Neural cell (in vitro differentiated cells): ENCODE results near the gene MREG. TPM values are rescaled to one million over a fixed set of nuclear protein-coding genes. Genes with fewer than 3 reads are reported as not detected.
A peak's percentile ranks its signal among the peaks of the same experiment; 100 is the strongest.

Experiments used
- H2AFZ ChIP-seq: fragments of 200-600, 300-800 bp; sonication (generic), shearing (Covaris generic); 2 replicates; pipeline ENCODE4 v1.6.0; 2014; ENCODE audit warnings: low read depth, mild to moderate bottlenecking, antibody characterized with exemption, low read length, moderate library complexity
- H3F3A ChIP-seq: fragments of 200-600 bp; shearing (Covaris generic); 2 replicates; pipeline ENCODE4 v1.6.1; 2016; ENCODE audit warnings: mild to moderate bottlenecking, moderate library complexity, mixed read lengths, antibody characterized with exemption, low read length; ENCODE audit not compliant: insufficient read depth, poor library complexity, severe bottlenecking
- H3K27ac ChIP-seq: fragments of 200-600, 300-800 bp; sonication (generic), shearing (Covaris generic); 2 replicates; pipeline ENCODE4 v1.5.1; 2014; ENCODE audit warnings: mild to moderate bottlenecking, low read length, moderate library complexity
- H3K27me3 ChIP-seq: fragments of 300-800, 200-600 bp; sonication (generic), shearing (Covaris generic); 2 replicates; pipeline ENCODE4 v1.6.0; 2014; ENCODE audit warnings: mild to moderate bottlenecking, low read depth, low read length, moderate library complexity; ENCODE audit not compliant: insufficient read depth
- H3K36me3 ChIP-seq: fragments of 300-800, 200-600 bp; sonication (generic), shearing (Covaris generic); 2 replicates; pipeline ENCODE4 v1.5.1; 2014; ENCODE audit warnings: mild to moderate bottlenecking, antibody characterized with exemption, low read length, moderate library complexity; ENCODE audit not compliant: insufficient read depth
- H3K4me2 ChIP-seq: fragments of 300-800, 200-600 bp; sonication (generic), shearing (Covaris generic); 2 replicates; pipeline ENCODE4 v1.6.0; 2014; ENCODE audit warnings: mild to moderate bottlenecking, low read length
- H3K4me3 ChIP-seq: fragments of 300-800, 200-600 bp; sonication (generic), shearing (Covaris generic); 2 replicates; pipeline ENCODE4 v1.5.1; 2014; ENCODE audit warnings: mild to moderate bottlenecking, low read length, moderate library complexity
- H3K79me2 ChIP-seq: fragments of 200-600 bp; shearing (Covaris generic); replicated peaks from 2 replicates; pipeline ENCODE4 v1.6.0; 2014; ENCODE audit warnings: mild to moderate bottlenecking, low read length, moderate library complexity; ENCODE audit not compliant: insufficient read depth
- H3K9ac ChIP-seq: fragments of 300-800, 200-600 bp; sonication (generic), shearing (Covaris generic); 2 replicates; pipeline ENCODE4 v1.6.1; 2016; ENCODE audit warnings: mild to moderate bottlenecking, low read length, mixed read lengths
- H3K9me2 ChIP-seq: fragments of 200-600 bp; shearing (Covaris generic); 2 replicates; pipeline ENCODE4 v1.6.1; 2016; ENCODE audit warnings: mild to moderate bottlenecking, low read length, mixed read lengths; ENCODE audit not compliant: insufficient read depth
- H3K9me3 ChIP-seq: fragments of 200-600, 300-800 bp; sonication (generic), shearing (Covaris generic); 2 replicates; pipeline ENCODE4 v1.6.1; 2016; ENCODE audit warnings: mild to moderate bottlenecking, mixed run types, low read length, moderate library complexity, mixed read lengths
- H4K20me1 ChIP-seq: fragments of 200-600 bp; shearing (Covaris generic); 2 replicates; pipeline ENCODE4 v1.6.1; 2016; ENCODE audit warnings: mild to moderate bottlenecking, mixed run types; ENCODE audit not compliant: insufficient read depth
- EP300 ChIP-seq: fragments of 450-650 bp; conservative IDR thresholded peaks from 2 replicates; pipeline ENCODE4 v1.6.1; 2014; ENCODE audit warnings: antibody characterized with exemption, mild to moderate bottlenecking, moderate library complexity; ENCODE audit not compliant: poor library complexity, severe bottlenecking
- EZH2 ChIP-seq: fragments of 200-600, 300-800 bp; shearing (Covaris generic), sonication (generic); IDR thresholded peaks from 2 replicates; pipeline ENCODE4 v1.6.1; 2014; ENCODE audit warnings: antibody characterized with exemption, low read length, borderline replicate concordance, mild to moderate bottlenecking; ENCODE audit not compliant: insufficient read depth, poor library complexity, severe bottlenecking
- MXI1 ChIP-seq: fragments of 450-650 bp; conservative IDR thresholded peaks from 2 replicates; pipeline ENCODE4 v1.6.1; 2014; ENCODE audit warnings: antibody characterized with exemption, mild to moderate bottlenecking; ENCODE audit not compliant: poor library complexity, severe bottlenecking
- POLR2AphosphoS5 ChIP-seq: IDR thresholded peaks from 2 replicates; pipeline ENCODE4 v1.6.1; 2012
- RAD21 ChIP-seq: fragments of 450-650 bp; conservative IDR thresholded peaks from 2 replicates; pipeline ENCODE4 v1.6.1; 2014; ENCODE audit warnings: antibody characterized with exemption, mild to moderate bottlenecking, moderate library complexity
- SMC3 ChIP-seq: fragments of 450-650 bp; conservative IDR thresholded peaks from 2 replicates; pipeline ENCODE4 v1.6.1; 2014; ENCODE audit warnings: antibody characterized with exemption, mild to moderate bottlenecking, moderate library complexity; ENCODE audit not compliant: poor library complexity
- TAF1 ChIP-seq: IDR thresholded peaks from 2 replicates; pipeline ENCODE4 v1.6.1; 2012; ENCODE audit warnings: low read depth
- polyA plus RNA-seq: library from polyadenylated mRNA; depleted of rRNA; stranded (reverse); fragments of >200 nt; gene quantifications from 2 replicates; pipeline ENCODE4 v1.2.3, GENCODE V29; 2014
- TF ChIP-seq, protein P1 (sequence below): IDR thresholded peaks from 2 replicates; pipeline ENCODE4 v1.6.1; 2012; ENCODE audit warnings: borderline replicate concordance
- TF ChIP-seq, protein P2 (sequence below): fragments of 450-650 bp; IDR thresholded peaks from 2 replicates; pipeline ENCODE4 v1.5.1; 2014; ENCODE audit warnings: antibody characterized with exemption, mild to moderate bottlenecking, moderate library complexity; ENCODE audit not compliant: poor library complexity, severe bottlenecking

The MREG gene
- polyA plus RNA-seq, 1 donor from 2014 or later: 9.1 TPM

GRCh38 chr2:216023055-216023648 lies 9.8 kb upstream of the MREG start:
- no peaks in the 10 kb centered on the region for H3K9me2 ChIP-seq
- H2AFZ ChIP-seq: no peak overlapping the region
- no peak overlapping the region for H3K4me2 ChIP-seq
- no peaks in the 10 kb centered on the region for H4K20me1 ChIP-seq
- TF ChIP-seq, protein P1, sequence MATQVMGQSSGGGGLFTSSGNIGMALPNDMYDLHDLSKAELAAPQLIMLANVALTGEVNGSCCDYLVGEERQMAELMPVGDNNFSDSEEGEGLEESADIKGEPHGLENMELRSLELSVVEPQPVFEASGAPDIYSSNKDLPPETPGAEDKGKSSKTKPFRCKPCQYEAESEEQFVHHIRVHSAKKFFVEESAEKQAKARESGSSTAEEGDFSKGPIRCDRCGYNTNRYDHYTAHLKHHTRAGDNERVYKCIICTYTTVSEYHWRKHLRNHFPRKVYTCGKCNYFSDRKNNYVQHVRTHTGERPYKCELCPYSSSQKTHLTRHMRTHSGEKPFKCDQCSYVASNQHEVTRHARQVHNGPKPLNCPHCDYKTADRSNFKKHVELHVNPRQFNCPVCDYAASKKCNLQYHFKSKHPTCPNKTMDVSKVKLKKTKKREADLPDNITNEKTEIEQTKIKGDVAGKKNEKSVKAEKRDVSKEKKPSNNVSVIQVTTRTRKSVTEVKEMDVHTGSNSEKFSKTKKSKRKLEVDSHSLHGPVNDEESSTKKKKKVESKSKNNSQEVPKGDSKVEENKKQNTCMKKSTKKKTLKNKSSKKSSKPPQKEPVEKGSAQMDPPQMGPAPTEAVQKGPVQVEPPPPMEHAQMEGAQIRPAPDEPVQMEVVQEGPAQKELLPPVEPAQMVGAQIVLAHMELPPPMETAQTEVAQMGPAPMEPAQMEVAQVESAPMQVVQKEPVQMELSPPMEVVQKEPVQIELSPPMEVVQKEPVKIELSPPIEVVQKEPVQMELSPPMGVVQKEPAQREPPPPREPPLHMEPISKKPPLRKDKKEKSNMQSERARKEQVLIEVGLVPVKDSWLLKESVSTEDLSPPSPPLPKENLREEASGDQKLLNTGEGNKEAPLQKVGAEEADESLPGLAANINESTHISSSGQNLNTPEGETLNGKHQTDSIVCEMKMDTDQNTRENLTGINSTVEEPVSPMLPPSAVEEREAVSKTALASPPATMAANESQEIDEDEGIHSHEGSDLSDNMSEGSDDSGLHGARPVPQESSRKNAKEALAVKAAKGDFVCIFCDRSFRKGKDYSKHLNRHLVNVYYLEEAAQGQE: no peak
- no peak for TF ChIP-seq TAF1
- no peak for TF ChIP-seq EZH2
- no peak for TF ChIP-seq EP300
- TF ChIP-seq, protein P2, sequence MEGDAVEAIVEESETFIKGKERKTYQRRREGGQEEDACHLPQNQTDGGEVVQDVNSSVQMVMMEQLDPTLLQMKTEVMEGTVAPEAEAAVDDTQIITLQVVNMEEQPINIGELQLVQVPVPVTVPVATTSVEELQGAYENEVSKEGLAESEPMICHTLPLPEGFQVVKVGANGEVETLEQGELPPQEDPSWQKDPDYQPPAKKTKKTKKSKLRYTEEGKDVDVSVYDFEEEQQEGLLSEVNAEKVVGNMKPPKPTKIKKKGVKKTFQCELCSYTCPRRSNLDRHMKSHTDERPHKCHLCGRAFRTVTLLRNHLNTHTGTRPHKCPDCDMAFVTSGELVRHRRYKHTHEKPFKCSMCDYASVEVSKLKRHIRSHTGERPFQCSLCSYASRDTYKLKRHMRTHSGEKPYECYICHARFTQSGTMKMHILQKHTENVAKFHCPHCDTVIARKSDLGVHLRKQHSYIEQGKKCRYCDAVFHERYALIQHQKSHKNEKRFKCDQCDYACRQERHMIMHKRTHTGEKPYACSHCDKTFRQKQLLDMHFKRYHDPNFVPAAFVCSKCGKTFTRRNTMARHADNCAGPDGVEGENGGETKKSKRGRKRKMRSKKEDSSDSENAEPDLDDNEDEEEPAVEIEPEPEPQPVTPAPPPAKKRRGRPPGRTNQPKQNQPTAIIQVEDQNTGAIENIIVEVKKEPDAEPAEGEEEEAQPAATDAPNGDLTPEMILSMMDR: peak; percentile 67
- TF ChIP-seq SMC3: peak; percentile 67
- TF ChIP-seq RAD21: peak; percentile 46
- TF ChIP-seq POLR2AphosphoS5: no peak
- TF ChIP-seq MXI1: no peak
- H3K27ac ChIP-seq: no peak overlapping the region
- no peaks in the 10 kb centered on the region for H3K9me3 ChIP-seq
- H3K27me3 ChIP-seq: no peaks in the 10 kb centered on the region
- no peak overlapping the region for H3K9ac ChIP-seq
- no peak overlapping the region for H3K4me3 ChIP-seq
- H3F3A ChIP-seq: no peaks in the 10 kb centered on the region
- no peaks in the 10 kb centered on the region for H3K36me3 ChIP-seq
- no peaks in the 10 kb centered on the region for H3K79me2 ChIP-seq

DNA sequence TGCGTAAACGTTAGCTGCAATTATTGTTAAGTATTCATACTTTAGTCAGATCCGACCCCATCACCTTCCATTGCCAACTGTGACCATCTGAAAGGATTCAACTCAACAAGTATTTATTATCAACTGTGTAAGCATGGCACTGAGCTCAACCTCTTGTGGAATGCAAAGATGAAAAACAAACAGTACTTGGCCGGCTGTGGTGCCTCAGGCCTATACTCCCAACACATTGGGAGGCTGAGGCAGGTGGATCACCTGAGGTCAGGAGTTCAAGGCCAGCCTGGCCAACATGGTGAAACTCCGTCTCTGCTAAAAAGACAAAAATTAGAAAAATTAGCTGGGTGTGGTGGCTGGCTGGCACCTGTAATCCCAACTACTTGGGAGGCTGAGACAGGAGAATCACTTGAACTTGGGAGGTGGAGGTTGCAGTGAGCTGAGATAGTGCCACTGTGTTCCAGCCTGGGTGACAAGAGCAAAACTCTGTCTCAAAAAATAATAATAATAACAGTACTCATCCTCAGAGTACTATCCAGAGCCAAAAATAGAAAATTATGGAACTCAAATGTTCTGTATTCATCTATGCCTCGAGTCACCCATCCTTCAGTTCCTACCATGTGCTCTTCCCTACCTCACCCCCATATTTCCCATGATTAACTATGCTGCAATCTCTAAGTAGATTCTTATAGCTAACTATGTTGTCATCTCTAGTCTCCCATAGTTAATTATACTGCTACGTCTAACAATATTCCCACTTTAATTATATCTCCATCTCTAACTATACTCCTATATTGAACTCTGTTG lies 8.6 kb upstream of the MREG start:
- no peak overlapping the region for H2AFZ ChIP-seq
- no peaks in the 10 kb centered on the region for H3K36me3 ChIP-seq
- H3K9me3 ChIP-seq: no peaks in the 10 kb centered on the region
- H3K27me3 ChIP-seq: no peaks in the 10 kb centered on the region
- no peak overlapping the region for H3K4me3 ChIP-seq
- no peaks in the 10 kb centered on the region for H4K20me1 ChIP-seq
- H3K9ac ChIP-seq: no peak overlapping the region
- no peaks in the 10 kb centered on the region for H3K79me2 ChIP-seq
- TF ChIP-seq TAF1 (no peak), POLR2AphosphoS5 (no peak), RAD21 (no peak), EP300 (no peak), SMC3 (no peak), EZH2 (no peak), MXI1 (no peak)
- TF ChIP-seq, protein P2: no peak
- TF ChIP-seq, protein P1: no peak
- H3K4me2 ChIP-seq: no peak overlapping the region
- no peak overlapping the region for H3K27ac ChIP-seq
- no peaks in the 10 kb centered on the region for H3K9me2 ChIP-seq
- H3F3A ChIP-seq: no peaks in the 10 kb centered on the region
